ENCODE measurements around the gene SMIM15.

The SMIM15 gene

DNA sequence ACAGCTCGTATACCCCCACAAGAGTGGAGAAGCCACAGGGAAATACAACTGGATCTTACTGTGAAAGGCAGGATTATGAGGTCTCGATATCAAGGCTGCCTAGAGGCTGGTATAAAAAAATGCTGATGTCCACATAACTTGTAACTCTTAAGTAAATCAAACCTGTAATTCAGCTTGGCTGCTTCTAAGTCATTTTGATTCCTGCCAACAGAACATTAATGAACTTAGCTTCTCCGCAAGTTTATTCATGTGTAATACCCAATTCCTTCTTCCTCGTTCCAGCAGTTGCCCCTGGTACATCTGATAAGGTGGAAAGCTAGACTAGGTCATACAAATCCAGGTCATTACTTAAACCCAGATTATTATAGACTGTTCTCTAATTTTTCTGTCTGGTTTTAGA, 16.4 kb upstream of the SMIM15 start:
- Mint-ChIP-seq H3K9me3 (no peaks in the 10 kb centered on the region), H3K4me3 (no peak overlapping the region), H3K36me3 (ENCODE audit: insufficient read depth) (no peaks in the 10 kb centered on the region), H3K27me3 (peaks cover 10% of the 10 kb centered on the region), H3K4me1 (no peaks in the 10 kb centered on the region), H3K27ac (ENCODE audit: low read depth) (no peak overlapping the region)
- no peak for DNase-seq (ENCODE audit: low spot score in 2 of 2)
- ATAC-seq (replicated peaks; ENCODE audit: extremely low read depth, poor library complexity, severe bottlenecking): no peak

DNA sequence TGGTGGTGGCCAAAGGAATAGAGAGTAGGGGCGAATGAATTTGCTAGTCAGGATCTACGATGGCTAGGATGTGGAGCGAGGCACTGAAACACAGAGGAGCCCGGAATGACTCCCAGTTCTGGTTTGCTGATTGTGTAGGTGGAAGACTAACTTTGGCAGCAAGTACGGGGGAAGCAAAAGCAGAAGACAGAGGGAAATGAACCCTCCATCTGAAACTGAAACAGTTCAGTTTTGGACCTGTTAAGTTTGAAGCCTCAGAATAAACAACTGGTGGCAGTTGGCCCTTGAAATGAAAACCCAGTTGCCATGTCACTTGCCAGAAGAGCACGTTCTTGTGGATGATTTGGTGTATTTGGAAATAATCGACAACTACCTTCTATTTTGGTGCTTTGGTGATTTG, 15.4 kb upstream of the SMIM15 start:
- no peak overlapping the region for H3K4me3 Mint-ChIP-seq
- peaks cover 10% of the 10 kb centered on the region for H3K27me3 Mint-ChIP-seq
- H3K9me3 Mint-ChIP-seq: no peaks in the 10 kb centered on the region
- no peaks in the 10 kb centered on the region for H3K4me1 Mint-ChIP-seq
- no peak for ATAC-seq (replicated peaks; ENCODE audit: extremely low read depth, poor library complexity, severe bottlenecking)
- DNase-seq (ENCODE audit: low spot score in 2 of 2): no peak
- no peak overlapping the region for H3K27ac Mint-ChIP-seq (ENCODE audit: low read depth)
- H3K36me3 Mint-ChIP-seq (ENCODE audit: insufficient read depth): no peaks in the 10 kb centered on the region

DNA sequence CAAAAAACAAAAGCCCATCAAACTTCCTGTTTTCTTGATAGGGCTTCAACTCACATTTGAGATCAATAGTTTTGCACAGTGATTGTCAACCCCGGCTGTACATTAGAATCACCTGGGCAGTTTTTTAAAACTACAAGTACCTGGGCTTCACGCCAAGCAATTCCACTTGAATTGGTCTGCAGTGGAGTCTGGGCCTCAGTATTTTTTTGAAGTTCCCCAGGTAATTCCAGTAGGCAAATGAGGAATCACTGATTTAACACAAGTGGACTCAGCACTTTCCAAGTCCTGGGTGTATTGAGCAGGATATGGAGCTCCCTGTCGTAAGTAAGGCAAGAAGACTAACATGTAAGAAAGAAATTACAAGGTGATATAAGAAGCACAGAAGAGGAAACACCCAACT, 14.8 kb upstream of the SMIM15 start:
- H3K27ac Mint-ChIP-seq (ENCODE audit: low read depth): no peak overlapping the region

DNA sequence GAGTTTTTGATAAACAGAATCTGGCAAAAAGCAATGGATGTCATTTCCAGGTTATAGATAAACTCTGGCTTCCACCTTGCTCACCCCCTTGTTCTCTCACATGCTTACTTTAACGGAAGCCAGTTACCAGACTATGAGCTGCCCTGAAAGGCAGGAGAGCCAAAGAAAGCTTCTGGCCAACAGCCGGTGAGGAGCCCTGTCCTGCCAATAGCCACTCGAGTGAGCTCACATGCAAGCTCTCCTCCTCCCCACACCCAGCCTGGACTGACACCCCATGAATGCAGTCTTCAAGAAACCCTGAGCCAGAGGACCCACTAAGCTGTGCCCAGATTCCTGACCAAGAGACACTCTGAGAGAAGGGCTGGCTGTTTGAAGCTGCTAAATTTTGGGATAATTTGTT, 14.4 kb upstream of the SMIM15 start:
- DNase-seq (ENCODE audit: low spot score in 2 of 2) (no peak), ATAC-seq (replicated peaks; ENCODE audit: extremely low read depth, poor library complexity, severe bottlenecking) (no peak)
- H3K36me3 Mint-ChIP-seq (ENCODE audit: insufficient read depth): no peaks in the 10 kb centered on the region
- H3K27me3 Mint-ChIP-seq: peaks cover 10% of the 10 kb centered on the region
- no peak overlapping the region for H3K27ac Mint-ChIP-seq (ENCODE audit: low read depth)
- no peak overlapping the region for H3K4me3 Mint-ChIP-seq
- H3K4me1 Mint-ChIP-seq: no peaks in the 10 kb centered on the region
- no peaks in the 10 kb centered on the region for H3K9me3 Mint-ChIP-seq

More for the DNA sequence above, 14.8 kb upstream of the SMIM15 start:
- DNase-seq (ENCODE audit: low spot score in 2 of 2): no peak
- Mint-ChIP-seq H3K27me3 (peaks cover 10% of the 10 kb centered on the region), H3K4me1 (no peaks in the 10 kb centered on the region), H3K9me3 (no peaks in the 10 kb centered on the region), H3K36me3 (ENCODE audit: insufficient read depth) (no peaks in the 10 kb centered on the region), H3K4me3 (no peak overlapping the region)
- ATAC-seq (replicated peaks; ENCODE audit: extremely low read depth, poor library complexity, severe bottlenecking): no peak

DNA sequence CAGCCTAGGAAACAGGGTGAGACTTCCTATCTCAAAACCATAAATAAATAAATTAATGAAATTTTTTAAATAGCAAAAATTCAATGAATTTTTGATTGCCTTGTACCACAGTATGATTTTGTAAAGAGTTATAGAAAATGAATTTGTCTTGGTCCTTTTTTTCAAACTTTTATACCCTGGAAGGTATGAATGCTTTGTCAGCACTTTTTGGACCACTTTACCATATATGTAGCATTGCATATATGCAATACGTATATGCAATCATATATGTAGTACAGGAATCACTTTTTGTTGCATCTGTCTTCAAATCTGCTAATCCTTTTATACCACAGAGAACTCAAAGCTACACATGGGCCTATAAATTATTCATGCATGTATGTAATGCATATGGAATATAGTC, 9.2 kb upstream of the SMIM15 start:
- ATAC-seq (replicated peaks; ENCODE audit: extremely low read depth, poor library complexity, severe bottlenecking) (no peak), DNase-seq (ENCODE audit: low spot score in 2 of 2) (no peak)
- Mint-ChIP-seq H3K27me3 (no peaks in the 10 kb centered on the region), H3K36me3 (ENCODE audit: insufficient read depth) (no peaks in the 10 kb centered on the region), H3K27ac (ENCODE audit: low read depth) (no peak overlapping the region), H3K9me3 (no peaks in the 10 kb centered on the region), H3K4me3 (no peak overlapping the region), H3K4me1 (no peaks in the 10 kb centered on the region)

DNA sequence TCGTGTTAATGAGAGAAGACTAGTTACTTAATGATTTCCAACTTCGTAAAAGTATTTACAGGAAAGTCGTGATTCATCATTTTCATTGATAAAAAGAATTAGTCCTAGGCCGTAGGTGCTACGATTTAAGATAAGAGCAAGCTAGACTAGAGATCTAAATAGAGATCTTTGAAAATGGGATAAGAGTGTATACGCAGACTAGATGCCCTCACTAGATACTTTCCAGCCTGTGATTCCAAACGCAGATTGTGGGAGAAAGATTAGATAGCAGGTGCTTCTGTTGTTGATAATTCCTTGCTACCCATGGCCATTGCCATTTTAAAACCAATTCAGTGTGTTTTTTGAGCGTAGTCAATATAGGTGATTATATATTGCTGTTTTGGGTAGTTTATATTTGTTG, 6.7 kb upstream of the SMIM15 start:
- no peaks in the 10 kb centered on the region for H3K27me3 Mint-ChIP-seq
- DNase-seq (ENCODE audit: low spot score in 2 of 2): no peak
- no peaks in the 10 kb centered on the region for H3K4me1 Mint-ChIP-seq
- no peak overlapping the region for H3K4me3 Mint-ChIP-seq
- H3K9me3 Mint-ChIP-seq: no peaks in the 10 kb centered on the region
- H3K27ac Mint-ChIP-seq (ENCODE audit: low read depth): no peak overlapping the region
- no peak for ATAC-seq (replicated peaks; ENCODE audit: extremely low read depth, poor library complexity, severe bottlenecking)
- H3K36me3 Mint-ChIP-seq (ENCODE audit: insufficient read depth): no peaks in the 10 kb centered on the region

DNA sequence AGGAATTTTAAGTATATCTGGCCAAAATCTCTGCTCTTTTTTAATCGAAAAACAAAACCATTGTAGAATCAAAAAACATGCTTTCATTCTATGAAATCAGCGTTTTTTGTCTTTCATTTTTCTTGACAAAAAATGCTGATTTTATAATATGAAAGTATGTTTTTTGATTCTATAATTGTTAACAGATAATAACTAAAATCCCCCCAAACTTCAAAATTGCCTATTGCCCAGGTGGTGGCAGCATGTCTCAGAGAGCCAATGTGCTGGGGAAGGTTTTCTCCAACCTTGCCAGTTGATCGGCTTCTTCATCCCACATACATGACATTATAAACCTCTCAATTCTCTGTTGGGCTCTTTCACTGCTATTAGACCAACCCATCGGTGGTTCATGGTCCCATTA, 5.1 kb upstream of the SMIM15 start:
- ATAC-seq (replicated peaks; ENCODE audit: extremely low read depth, poor library complexity, severe bottlenecking) (no peak), DNase-seq (ENCODE audit: low spot score in 2 of 2) (no peak)
- H3K27ac Mint-ChIP-seq (ENCODE audit: low read depth): no peak overlapping the region
- no peaks in the 10 kb centered on the region for H3K9me3 Mint-ChIP-seq
- no peaks in the 10 kb centered on the region for H3K27me3 Mint-ChIP-seq
- H3K4me3 Mint-ChIP-seq: no peak overlapping the region
- peaks cover 9% of the 10 kb centered on the region for H3K4me1 Mint-ChIP-seq
- H3K36me3 Mint-ChIP-seq (ENCODE audit: insufficient read depth): peaks cover 1% of the 10 kb centered on the region

DNA sequence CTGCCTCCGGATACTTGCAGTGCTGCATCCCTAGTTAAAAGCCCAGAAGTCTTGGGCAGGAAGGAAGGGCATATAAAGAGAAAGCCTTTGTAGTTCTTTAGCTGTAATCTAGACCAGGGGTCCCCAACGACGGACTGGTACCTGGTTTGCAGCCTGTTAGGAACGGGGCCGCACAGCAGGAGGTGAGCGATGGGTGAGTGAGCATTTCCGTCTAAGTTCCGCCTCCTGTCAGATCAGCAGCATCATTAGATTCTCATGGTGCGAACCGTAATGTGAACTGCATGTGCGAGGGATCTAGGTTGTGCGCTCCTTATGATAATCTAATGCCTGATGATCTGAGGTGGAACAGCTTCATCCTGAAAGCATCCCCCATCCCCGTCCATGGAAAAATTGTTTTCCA, 1.6 kb upstream of the SMIM15 start:
- no peaks in the 10 kb centered on the region for H3K27me3 Mint-ChIP-seq
- H3K9me3 Mint-ChIP-seq: no peaks in the 10 kb centered on the region
- no peak for ATAC-seq (replicated peaks; ENCODE audit: extremely low read depth, poor library complexity, severe bottlenecking)
- no peak overlapping the region for H3K4me3 Mint-ChIP-seq
- DNase-seq (ENCODE audit: low spot score in 2 of 2): no peak
- no peak overlapping the region for H3K27ac Mint-ChIP-seq (ENCODE audit: low read depth)
- peaks cover 16% of the 10 kb centered on the region for H3K36me3 Mint-ChIP-seq (ENCODE audit: insufficient read depth)
- peaks cover 33% of the 10 kb centered on the region for H3K4me1 Mint-ChIP-seq

DNA sequence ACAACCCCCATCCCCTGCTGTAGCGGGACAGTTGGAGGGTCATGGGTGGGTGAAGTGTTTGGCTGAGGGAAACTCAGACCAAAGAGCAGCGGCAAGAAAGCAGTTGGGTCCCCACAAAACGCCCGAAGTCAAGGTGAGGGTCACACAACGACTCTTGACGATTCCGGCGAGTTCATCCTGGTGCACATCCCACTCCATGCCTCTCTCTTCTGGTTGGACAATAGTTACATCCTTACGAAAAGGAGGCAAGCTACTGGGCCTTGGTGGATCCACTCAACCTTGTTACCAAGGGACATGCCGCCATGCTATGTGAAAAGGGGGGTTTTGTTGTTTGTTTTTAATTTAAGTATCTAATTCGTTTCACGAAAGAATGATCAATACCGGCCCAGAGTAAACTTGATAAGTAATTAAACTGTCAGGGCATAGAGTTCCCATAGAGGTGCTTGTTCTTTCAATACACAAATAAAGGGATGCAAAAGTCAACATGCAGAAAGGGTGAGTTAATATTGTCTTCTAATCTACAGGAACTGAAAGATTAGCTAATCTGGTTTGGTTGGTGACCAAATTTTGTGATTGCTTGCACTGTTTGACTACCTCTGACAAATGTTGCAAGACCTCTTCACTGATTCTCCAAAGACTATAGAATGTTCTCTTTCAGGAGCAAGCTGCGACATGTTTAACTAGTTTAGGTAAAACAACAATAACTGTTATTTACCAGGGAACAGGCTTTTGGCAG, 732 bp upstream of the SMIM15 start:
- DNase-seq (ENCODE audit: low spot score in 2 of 2) (no peak), ATAC-seq (replicated peaks; ENCODE audit: extremely low read depth, poor library complexity, severe bottlenecking) (no peak)
- Mint-ChIP-seq H3K27me3 (no peaks in the 10 kb centered on the region), H3K36me3 (ENCODE audit: insufficient read depth) (peaks cover 16% of the 10 kb centered on the region), H3K9me3 (no peaks in the 10 kb centered on the region), H3K4me1 (peaks cover 33% of the 10 kb centered on the region), H3K4me3 (peak overlapping the region; percentile 92), H3K27ac (ENCODE audit: low read depth) (peak overlapping the region; percentile 98)

DNA sequence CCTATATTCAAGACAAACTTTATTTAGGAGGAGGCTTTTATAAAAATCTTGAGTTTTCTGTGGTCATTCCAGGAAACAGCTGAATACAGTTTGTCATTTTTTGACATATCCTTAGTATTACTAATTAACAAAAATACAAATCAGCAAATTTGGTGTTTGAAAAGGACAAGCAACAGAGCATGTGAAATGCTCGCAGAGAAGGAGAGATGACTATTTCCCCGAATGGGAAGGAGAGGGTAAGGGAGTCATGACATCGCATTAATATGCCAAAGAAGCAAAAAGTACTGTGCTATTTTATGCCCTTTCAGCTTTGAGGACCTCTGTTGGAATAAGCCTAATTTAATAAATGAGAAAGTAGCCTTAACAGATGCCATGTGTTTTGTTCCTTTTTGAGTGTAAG, 1.8 kb downstream of the SMIM15 start:
- Mint-ChIP-seq H3K4me1 (peaks cover 33% of the 10 kb centered on the region), H3K27me3 (no peaks in the 10 kb centered on the region), H3K36me3 (ENCODE audit: insufficient read depth) (peaks cover 16% of the 10 kb centered on the region), H3K27ac (ENCODE audit: low read depth) (peak overlapping the region; percentile 41), H3K4me3 (peak overlapping the region; percentile 31), H3K9me3 (no peaks in the 10 kb centered on the region)
- ATAC-seq (replicated peaks; ENCODE audit: extremely low read depth, poor library complexity, severe bottlenecking): no peak
- DNase-seq (ENCODE audit: low spot score in 2 of 2): no peak

DNA sequence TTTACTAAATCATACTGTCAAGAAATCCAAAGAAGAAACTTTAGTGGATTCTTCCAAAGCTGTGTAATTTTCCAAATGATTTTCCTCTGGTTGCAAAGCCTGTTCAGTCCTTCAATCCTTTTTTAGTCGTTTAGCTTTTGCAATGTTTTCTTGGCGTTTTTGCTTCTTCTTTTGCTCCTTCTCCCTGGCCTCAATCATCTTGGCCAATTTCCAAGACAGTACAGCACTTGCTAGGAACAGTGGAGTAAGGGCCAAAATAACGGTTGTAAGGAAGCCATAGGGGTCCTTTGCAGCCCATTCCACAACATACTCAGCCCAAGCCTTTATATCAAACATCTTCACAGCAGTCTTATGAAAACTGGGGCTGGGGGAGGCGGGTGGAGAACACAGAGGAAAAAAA, 2.4 kb downstream of the SMIM15 start:
- Mint-ChIP-seq H3K4me1 (peaks cover 33% of the 10 kb centered on the region), H3K4me3 (no peak overlapping the region), H3K36me3 (ENCODE audit: insufficient read depth) (peaks cover 16% of the 10 kb centered on the region), H3K9me3 (no peaks in the 10 kb centered on the region), H3K27me3 (no peaks in the 10 kb centered on the region), H3K27ac (ENCODE audit: low read depth) (no peak overlapping the region)
- DNase-seq (ENCODE audit: low spot score in 2 of 2): no peak
- ATAC-seq (replicated peaks; ENCODE audit: extremely low read depth, poor library complexity, severe bottlenecking): no peak

DNA sequence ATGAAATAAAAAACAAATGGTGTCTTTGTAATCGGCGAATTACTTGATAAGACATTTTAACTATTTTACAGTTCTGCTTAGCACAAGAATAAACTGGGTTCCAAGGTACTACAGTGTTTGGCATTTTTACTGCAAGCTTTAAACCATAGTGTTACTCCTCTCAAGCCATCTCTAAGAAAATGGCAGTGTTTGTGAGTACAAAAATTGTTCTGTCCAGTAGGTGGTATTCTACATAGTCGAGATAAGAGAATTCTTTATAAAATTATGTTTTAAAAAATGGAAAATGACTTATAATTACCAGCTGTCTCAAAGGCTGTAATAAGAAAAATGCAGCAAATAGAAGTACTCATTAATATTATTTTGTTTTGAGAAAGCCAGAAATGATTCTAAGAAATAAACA, 3.2 kb downstream of the SMIM15 start:
- no peaks in the 10 kb centered on the region for H3K9me3 Mint-ChIP-seq
- no peak overlapping the region for H3K4me3 Mint-ChIP-seq
- no peak for ATAC-seq (replicated peaks; ENCODE audit: extremely low read depth, poor library complexity, severe bottlenecking)
- no peak overlapping the region for H3K27ac Mint-ChIP-seq (ENCODE audit: low read depth)
- peaks cover 16% of the 10 kb centered on the region for H3K36me3 Mint-ChIP-seq (ENCODE audit: insufficient read depth)
- DNase-seq (ENCODE audit: low spot score in 2 of 2): no peak
- no peaks in the 10 kb centered on the region for H3K27me3 Mint-ChIP-seq
- H3K4me1 Mint-ChIP-seq: peaks cover 33% of the 10 kb centered on the region

DNA sequence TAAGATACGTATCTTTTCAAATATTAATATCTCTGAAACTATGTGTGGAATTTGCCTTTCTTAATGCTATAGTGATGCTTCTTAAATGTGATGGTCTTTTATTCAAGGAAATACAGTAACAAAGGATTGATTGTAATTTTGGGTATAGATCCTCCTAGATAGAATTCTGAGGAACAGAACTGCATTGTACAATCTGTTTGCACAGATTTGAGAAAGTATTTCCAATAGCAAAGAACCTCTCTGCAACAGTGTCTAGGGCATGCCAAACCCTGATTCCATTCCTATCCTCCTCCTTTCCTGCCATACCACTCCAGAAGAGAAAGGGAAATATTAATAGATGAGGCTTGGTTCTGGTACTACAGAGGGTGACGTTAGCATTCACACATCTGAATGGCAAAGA, 10.4 kb downstream of the SMIM15 start:
- H3K36me3 Mint-ChIP-seq (ENCODE audit: insufficient read depth): peaks cover 2% of the 10 kb centered on the region

More for the DNA sequence above, 10.4 kb downstream of the SMIM15 start:
- DNase-seq (ENCODE audit: low spot score in 2 of 2) (no peak), ATAC-seq (replicated peaks; ENCODE audit: extremely low read depth, poor library complexity, severe bottlenecking) (no peak)
- Mint-ChIP-seq H3K9me3 (peaks cover 6% of the 10 kb centered on the region), H3K4me1 (no peaks in the 10 kb centered on the region), H3K27ac (ENCODE audit: low read depth) (no peak overlapping the region), H3K4me3 (no peak overlapping the region), H3K27me3 (no peaks in the 10 kb centered on the region)
